ENCODE measurements around the gene ELOVL4.

ELOVL4 gene

DNA sequence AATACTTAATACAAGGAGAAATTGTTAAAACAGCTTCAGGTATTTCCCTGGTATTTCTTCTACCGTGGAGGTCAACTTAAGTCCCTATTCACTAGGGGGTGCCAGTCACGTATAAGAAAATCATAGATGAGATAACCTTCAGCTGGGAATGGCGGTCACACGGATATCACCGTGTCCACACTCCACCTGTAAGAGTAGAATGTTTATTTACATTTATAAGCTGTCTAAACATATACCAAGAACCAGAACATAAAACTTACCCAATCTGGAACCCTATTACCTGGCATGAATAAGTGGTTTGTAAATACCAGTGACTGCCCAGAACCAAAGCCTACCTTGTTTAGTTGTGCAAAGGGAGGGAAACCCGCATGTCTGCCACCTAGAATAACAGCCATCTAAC, 1.9 kb upstream of the ELOVL4 start:
- Histone ChIP-seq H3K79me2 (ENCODE audit: low read length) (no peaks in the 10 kb centered on the region), H3K27ac (ENCODE audit: low read length) (no peak overlapping the region), H3K4me3 (ENCODE audit: low read length) (peak overlapping the region; percentile 66), H3K27me3 (ENCODE audit: low read depth, low read length) (no peaks in the 10 kb centered on the region), H3K9me3 (ENCODE audit: insufficient read depth, low read length) (no peaks in the 10 kb centered on the region), H3K4me2 (ENCODE audit: low read length) (peak overlapping the region; percentile 55), H3K36me3 (replicated peaks; ENCODE audit: low read depth, low read length) (no peaks in the 10 kb centered on the region), H2AFZ (ENCODE audit: low read depth, low read length) (peak overlapping the region; percentile 93), H4K20me1 (ENCODE audit: insufficient read depth, low read length) (no peaks in the 10 kb centered on the region), H3K9ac (ENCODE audit: low read length) (no peak overlapping the region; the same call in 1 of the 2 replicates), H3K4me1 (ENCODE audit: low read length) (no peaks in the 10 kb centered on the region)
- no peak for TF ChIP-seq EZH2phosphoT487 (IDR thresholded peaks at IDR 0.05; ENCODE audit: low read depth)
- TF ChIP-seq, protein P1, sequence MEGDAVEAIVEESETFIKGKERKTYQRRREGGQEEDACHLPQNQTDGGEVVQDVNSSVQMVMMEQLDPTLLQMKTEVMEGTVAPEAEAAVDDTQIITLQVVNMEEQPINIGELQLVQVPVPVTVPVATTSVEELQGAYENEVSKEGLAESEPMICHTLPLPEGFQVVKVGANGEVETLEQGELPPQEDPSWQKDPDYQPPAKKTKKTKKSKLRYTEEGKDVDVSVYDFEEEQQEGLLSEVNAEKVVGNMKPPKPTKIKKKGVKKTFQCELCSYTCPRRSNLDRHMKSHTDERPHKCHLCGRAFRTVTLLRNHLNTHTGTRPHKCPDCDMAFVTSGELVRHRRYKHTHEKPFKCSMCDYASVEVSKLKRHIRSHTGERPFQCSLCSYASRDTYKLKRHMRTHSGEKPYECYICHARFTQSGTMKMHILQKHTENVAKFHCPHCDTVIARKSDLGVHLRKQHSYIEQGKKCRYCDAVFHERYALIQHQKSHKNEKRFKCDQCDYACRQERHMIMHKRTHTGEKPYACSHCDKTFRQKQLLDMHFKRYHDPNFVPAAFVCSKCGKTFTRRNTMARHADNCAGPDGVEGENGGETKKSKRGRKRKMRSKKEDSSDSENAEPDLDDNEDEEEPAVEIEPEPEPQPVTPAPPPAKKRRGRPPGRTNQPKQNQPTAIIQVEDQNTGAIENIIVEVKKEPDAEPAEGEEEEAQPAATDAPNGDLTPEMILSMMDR (IDR thresholded peaks at IDR 0.05; ENCODE audit: low read depth, low read length) = peak; percentile 90

DNA sequence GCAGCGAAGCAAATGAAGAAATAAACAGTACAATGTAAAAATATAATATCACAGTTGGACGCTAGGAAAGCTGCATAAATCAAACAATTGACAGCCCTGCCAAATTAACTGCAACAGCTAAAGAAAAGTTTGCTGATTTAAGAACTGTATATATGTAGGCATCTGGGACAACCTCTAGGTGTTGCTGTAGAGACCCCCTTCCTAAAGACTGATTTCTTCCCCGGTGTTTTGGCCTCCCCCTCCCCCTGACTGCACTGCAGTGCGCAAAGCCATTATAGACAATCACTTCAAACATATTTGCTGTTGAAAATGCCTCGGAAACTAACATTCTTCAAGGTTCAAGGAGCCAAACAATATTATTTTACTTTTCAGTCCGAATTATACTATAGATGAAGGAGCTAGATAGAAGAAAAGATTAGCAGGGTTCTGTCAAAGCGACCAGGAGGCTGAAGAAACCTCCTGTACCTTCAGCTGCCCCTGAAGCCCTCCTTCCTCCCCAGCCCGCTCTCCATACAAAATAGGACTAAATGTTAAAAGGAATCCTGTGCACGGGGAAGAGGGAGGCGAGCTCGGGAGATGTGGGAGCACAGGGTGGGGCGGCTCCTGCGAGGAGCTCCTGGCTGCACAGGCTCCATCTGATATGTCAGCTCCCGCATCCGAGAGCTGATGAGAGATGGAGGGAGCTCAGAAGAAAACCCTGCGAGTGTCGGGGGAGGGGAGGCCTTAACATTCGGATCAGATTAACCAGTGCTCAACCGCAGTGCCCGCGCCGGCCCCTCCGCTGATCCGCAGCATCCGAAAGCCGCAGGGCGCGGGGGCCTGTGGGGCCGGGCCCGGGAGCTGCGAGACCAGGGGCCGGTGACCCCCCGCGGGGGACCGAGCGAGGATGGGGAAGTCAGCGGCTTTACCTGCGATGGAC, 822 bp downstream of the ELOVL4 start:
- no peak for TF ChIP-seq EZH2phosphoT487 (IDR thresholded peaks at IDR 0.05; ENCODE audit: low read depth)
- TF ChIP-seq, protein P1 (IDR thresholded peaks at IDR 0.05; ENCODE audit: low read depth, low read length) = peak; percentile 25
- H3K4me1 ChIP-seq (ENCODE audit: low read length) = no peaks in the 10 kb centered on the region
- no peak overlapping the region for H3K4me2 ChIP-seq (ENCODE audit: low read length)
- no peak overlapping the region for H2AFZ ChIP-seq (ENCODE audit: low read depth, low read length)
- H3K27me3 ChIP-seq (ENCODE audit: low read depth, low read length) = no peaks in the 10 kb centered on the region
- H3K9ac ChIP-seq (ENCODE audit: low read length) = no peak overlapping the region
- no peaks in the 10 kb centered on the region for H4K20me1 ChIP-seq (ENCODE audit: insufficient read depth, low read length)
- H3K36me3 ChIP-seq (replicated peaks; ENCODE audit: low read depth, low read length) = no peaks in the 10 kb centered on the region
- no peak overlapping the region for H3K27ac ChIP-seq (ENCODE audit: low read length)
- H3K4me3 ChIP-seq (ENCODE audit: low read length) = no peak overlapping the region
- H3K79me2 ChIP-seq (ENCODE audit: low read length) = no peaks in the 10 kb centered on the region
- H3K9me3 ChIP-seq (ENCODE audit: insufficient read depth, low read length) = no peaks in the 10 kb centered on the region

DNA sequence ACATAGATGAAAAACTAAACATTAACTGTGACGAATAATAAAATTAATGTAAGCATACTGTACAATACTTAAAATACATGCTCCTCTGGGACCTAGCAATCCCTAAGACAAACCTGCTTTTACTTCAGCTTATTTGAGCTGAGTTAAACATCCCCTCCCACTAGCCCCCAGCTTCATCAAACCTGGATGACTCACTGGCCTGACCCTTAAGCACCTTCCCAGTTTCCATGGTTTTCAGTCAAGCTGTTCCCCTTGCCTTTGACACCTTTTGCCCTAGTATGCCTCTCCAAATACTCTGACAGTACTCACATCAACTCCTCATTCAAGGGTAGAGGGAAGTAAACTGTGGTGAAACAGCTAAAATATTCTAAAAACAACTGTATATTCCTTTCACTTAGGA, 4.2 kb downstream of the ELOVL4 start:
- no peak for TF ChIP-seq EZH2phosphoT487 (IDR thresholded peaks at IDR 0.05; ENCODE audit: low read depth)
- TF ChIP-seq, protein P1 (IDR thresholded peaks at IDR 0.05; ENCODE audit: low read depth, low read length) = no peak
- Histone ChIP-seq H3K4me3 (ENCODE audit: low read length) (no peak overlapping the region), H3K9ac (ENCODE audit: low read length) (no peak overlapping the region), H2AFZ (ENCODE audit: low read depth, low read length) (no peak overlapping the region), H3K27me3 (ENCODE audit: low read depth, low read length) (no peaks in the 10 kb centered on the region), H3K79me2 (ENCODE audit: low read length) (no peaks in the 10 kb centered on the region), H3K36me3 (replicated peaks; ENCODE audit: low read depth, low read length) (no peaks in the 10 kb centered on the region), H4K20me1 (ENCODE audit: insufficient read depth, low read length) (no peaks in the 10 kb centered on the region), H3K9me3 (ENCODE audit: insufficient read depth, low read length) (no peaks in the 10 kb centered on the region), H3K4me1 (ENCODE audit: low read length) (no peaks in the 10 kb centered on the region), H3K4me2 (ENCODE audit: low read length) (no peak overlapping the region), H3K27ac (ENCODE audit: low read length) (no peak overlapping the region)

DNA sequence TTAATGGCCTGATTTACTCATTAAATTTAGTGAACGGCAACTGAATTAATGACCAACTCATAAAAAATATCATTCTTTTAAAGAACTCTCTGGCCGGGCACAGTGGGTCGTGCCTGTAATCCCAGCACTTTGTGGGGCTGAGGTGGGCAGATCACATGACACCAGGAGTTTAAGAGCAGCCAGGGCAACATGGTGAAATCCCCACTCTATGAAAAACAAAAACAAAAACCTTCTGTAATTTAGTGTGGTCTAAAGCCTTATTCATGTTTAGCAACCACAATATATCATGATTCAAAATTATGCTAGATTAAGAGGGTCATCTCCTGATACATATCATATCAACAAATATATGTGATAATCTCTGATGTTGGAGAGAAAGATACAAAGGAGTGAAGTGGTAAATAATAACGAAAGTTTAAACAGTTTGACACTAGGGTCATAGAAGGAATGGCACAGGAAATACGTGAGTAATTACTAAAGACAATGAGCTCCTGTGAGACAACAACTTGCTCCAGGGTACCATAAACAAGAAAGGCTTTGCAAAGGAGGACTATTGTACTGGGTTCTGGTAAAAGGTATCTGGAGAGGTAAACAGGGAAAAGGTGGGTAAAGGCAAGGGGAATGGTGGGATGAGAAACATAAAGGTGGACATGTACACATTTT, 5.7 kb downstream of the ELOVL4 start:
- Histone ChIP-seq H3K9me3 (ENCODE audit: insufficient read depth, low read length) (no peaks in the 10 kb centered on the region), H3K27me3 (ENCODE audit: low read depth, low read length) (no peaks in the 10 kb centered on the region), H3K4me1 (ENCODE audit: low read length) (no peaks in the 10 kb centered on the region), H2AFZ (ENCODE audit: low read depth, low read length) (no peak overlapping the region), H3K9ac (ENCODE audit: low read length) (no peak overlapping the region), H3K4me2 (ENCODE audit: low read length) (no peak overlapping the region), H3K79me2 (ENCODE audit: low read length) (no peaks in the 10 kb centered on the region), H3K36me3 (replicated peaks; ENCODE audit: low read depth, low read length) (no peaks in the 10 kb centered on the region), H3K27ac (ENCODE audit: low read length) (no peak overlapping the region), H4K20me1 (ENCODE audit: insufficient read depth, low read length) (no peaks in the 10 kb centered on the region), H3K4me3 (ENCODE audit: low read length) (no peak overlapping the region)
- TF ChIP-seq, protein P1 (IDR thresholded peaks at IDR 0.05; ENCODE audit: low read depth, low read length) = no peak
- TF ChIP-seq EZH2phosphoT487 (IDR thresholded peaks at IDR 0.05; ENCODE audit: low read depth) = no peak
